ENCODE data around the gene PEX7.
"Not testable (repeated sequence)": the region's sequence is repeated elsewhere in the genome, so short reads cannot be mapped to it uniquely, and the experiment has no call there.

The PEX7 gene

GRCh38 chr6:136952714-136953260, 130.4 kb downstream of the PEX7 start:
- no peak for DNase-seq (ENCODE audit: low read depth)

GRCh38 chr6:136955123-136955522, 132.7 kb downstream of the PEX7 start:
- DNase-seq (ENCODE audit: low read depth) = no peak

GRCh38 chr6:136956590-136957544, 134.5 kb downstream of the PEX7 start:
- no peak for DNase-seq (ENCODE audit: low read depth)

GRCh38 chr6:136958168-136958567, 135.8 kb downstream of the PEX7 start:
- DNase-seq (ENCODE audit: low read depth) = no peak

GRCh38 chr6:136959471-136959891, 137.1 kb downstream of the PEX7 start:
- no peak for DNase-seq (ENCODE audit: low read depth)

GRCh38 chr6:136959935-136960334, 137.5 kb downstream of the PEX7 start:
- not testable (repeated sequence) for DNase-seq (ENCODE audit: low read depth)

- no peak for DNase-seq (ENCODE audit: low read depth)
These were observed 138.4 kb downstream of the PEX7 start for GRCh38 chr6:136960781-136961180.

- DNase-seq (ENCODE audit: low read depth) = no peak
These were observed 139.5 kb downstream of the PEX7 start for GRCh38 chr6:136961848-136962247.

- no peak for DNase-seq (ENCODE audit: low read depth)
These were observed 140.3 kb downstream of the PEX7 start for GRCh38 chr6:136962661-136963060.

- no peak for DNase-seq (ENCODE audit: low read depth)
These were observed 140.9 kb downstream of the PEX7 start for GRCh38 chr6:136963259-136963658.
